GM21381 (cell line): Measurements from ENCODE around the gene WWP2.

Experiments used
- ATAC-seq: cut with Tn5 transposase; IDR thresholded peaks from one replicate; pipeline ENCODE4 v1.9.1; 2021; ENCODE audit warnings: mild to moderate bottlenecking, moderate library complexity; ENCODE audit not compliant: unreplicated experiment

Gene WWP2

DNA sequence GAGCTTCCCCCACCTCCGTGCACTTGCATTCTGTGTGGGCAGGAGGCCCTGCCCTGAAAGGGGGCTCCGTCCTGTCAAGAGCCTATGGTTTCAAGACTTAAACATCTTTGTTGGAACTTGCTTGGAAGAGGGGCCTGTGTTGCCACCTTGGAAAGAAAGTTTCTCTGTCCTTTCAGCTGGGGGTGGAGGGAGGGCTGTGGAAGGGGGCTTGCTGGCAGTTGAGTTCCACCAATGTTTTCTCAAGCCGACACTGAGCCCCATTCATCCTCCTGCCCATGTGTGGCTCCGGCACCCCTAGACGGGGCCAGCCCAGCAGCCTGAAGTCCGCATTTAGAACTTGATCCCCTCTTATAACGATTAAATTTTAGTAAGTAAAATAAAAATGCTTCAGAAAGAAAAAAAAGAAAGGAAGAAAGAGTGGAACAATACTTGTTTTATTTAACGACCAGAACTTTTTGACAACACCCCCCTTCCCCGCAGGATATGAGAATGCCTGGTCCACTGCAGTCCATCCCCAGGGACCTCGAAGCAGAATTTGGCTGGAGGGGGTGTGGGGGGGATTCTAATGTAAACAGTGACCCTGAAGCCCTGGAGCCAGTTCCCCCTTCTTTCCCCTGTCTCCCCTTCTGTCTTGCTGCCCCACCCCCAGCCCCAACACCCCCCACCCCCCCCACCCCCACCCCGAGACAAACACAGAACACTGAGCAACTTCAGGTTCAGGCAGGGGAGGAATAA lies 162.1 kb downstream of the WWP2 start:
- ATAC-seq: no peak

- ATAC-seq: no peak
Observed at GRCh38 chr16:69924777-69925191, 162.7 kb downstream of the WWP2 start.

DNA sequence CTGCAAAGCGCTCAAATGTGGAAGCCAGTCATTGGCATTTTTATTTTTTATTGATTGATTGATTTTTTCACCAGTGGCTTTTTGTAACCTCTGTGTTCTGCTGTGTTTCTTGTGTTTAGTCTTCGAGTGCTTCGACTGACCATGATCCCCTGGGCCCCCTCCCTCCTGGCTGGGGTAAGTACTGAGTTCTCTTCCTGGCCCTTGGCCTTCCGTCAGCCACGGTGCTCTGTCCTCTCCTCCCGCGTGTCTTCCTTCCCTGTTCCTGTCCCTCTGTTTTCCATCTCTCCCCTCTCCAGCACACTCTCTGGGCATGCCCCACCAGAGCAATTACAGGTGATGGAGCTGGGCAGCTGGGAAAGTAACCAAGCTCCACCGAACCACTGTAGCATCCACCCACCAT lies 163.2 kb downstream of the WWP2 start:
- ATAC-seq: no peak

GRCh38 chr16:69926241-69926640 lies 164.1 kb downstream of the WWP2 start:
- ATAC-seq: no peak

DNA sequence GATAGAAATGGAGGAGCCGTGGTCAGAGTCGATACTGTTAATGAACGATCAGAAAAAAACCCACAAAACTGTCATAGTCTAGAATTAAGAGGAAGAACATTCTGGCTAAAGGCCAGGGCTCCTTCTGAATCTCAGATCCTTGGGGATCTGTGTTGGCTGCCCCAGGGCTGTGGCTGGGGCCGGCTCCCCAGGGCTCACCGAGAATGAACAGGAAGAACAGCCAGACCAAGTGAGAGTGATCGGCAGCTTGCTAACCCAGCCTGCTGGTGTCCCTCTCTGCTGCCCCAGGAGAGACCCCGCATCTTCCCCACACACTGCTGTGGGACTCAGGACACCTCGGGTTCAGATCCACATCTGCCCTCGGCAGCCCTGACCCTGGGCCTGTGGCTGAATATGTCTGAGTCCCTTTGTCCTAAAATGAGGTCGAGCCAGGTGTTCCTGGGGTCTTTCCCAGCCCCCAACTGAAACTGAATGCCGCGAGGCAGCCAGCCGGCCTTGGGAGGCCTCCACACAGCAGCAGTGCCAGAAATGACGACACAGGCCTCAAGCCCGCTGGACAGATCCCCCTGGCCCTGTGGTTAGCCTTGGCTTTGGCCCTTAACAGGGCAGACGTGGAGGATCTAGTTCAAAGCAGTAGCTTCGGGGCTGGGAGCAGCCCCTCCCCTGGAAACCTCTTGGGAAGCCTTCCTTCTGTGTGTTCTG lies 165.1 kb downstream of the WWP2 start:
- no peak for ATAC-seq

DNA sequence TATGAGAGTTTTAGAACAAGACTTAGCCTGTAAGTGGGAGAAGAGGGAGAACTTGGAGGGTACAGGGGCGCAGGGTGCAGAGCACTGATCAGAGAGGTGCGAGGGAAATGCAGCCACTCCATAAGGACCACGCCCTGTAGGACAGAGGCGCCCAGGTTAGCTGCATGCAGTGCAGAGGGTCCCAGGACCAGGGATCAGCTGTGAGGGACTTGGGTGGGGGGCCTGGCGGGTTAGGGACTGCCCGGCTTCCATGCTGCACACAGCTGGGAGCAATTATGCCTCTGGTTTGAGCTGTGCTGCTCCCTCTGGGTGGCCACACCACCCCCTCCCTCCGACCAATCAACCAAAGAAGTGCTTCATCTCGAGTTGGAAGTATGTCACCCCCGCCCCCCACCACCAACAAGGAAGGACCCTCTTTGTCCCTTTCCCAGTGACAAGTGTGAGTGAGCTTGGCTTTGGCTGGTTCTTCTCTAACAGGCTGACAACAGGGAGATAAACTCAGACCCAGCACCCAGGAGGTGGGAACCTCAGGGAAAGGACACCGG lies 166.8 kb downstream of the WWP2 start:
- ATAC-seq: no peak

GRCh38 chr16:69929480-69929879 lies 167.3 kb downstream of the WWP2 start:
- ATAC-seq: no peak

- ATAC-seq: no peak
Observed at GRCh38 chr16:69930117-69930776, 168.1 kb downstream of the WWP2 start.

GRCh38 chr16:69931631-69932030 lies 169.5 kb downstream of the WWP2 start:
- no peak for ATAC-seq

DNA sequence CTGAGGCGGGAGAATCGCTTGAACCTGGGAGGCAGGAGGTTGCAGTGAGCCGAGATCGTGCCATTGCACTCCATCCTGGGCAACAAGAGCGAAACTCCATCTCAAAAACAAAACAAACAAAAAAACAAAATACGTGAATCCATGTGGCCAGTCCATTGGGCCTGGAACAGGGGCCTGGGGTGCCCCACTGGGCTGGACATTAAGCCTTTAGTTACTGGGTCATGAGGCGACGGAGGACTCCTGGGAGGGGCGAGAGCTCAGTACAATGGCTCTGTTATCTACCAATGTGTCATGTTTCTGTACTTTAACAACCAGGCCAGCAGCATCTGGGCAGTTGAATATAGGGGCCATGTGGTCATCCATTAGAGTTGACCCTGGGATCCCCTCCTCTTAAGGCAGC lies 170.1 kb downstream of the WWP2 start:
- no peak for ATAC-seq

DNA sequence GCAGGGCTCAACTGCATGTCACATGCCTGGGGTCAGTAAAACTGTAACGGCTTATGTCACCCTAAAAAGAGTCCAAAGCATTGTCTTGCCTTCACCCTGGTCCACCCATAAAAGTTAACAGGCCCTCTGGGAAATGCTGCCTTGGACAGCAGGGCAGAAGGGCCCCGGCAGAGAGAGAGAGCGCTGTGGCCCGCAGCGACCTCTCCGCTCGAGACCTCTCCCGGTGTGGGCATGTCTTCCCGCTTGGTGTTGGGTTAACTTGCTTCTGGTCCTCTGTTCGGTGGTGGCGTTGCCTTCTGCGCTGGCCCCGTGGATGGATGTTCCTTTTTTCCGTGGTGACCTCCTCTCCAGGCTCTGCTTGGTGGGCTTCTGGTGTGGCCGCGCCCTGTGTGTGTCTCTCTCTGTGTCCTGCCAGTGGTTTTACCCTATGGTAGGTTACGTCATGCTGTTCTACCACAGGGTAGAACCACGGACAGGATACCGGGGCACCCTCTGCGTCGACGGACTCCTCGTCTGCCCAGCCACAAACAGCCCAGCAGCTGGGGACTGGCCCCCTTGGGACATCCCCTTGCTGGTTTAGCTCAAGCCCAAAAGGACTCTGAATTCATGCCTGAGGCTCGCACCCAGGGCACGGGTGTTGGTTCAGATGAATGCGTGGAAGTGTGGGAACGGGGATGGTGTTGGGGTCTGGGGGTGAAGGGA lies 170.7 kb downstream of the WWP2 start:
- ATAC-seq: no peak

GRCh38 chr16:69934044-69934443 lies 171.9 kb downstream of the WWP2 start:
- ATAC-seq: no peak

- ATAC-seq: no peak
Observed at GRCh38 chr16:69934751-69935150, 172.6 kb downstream of the WWP2 start.

DNA sequence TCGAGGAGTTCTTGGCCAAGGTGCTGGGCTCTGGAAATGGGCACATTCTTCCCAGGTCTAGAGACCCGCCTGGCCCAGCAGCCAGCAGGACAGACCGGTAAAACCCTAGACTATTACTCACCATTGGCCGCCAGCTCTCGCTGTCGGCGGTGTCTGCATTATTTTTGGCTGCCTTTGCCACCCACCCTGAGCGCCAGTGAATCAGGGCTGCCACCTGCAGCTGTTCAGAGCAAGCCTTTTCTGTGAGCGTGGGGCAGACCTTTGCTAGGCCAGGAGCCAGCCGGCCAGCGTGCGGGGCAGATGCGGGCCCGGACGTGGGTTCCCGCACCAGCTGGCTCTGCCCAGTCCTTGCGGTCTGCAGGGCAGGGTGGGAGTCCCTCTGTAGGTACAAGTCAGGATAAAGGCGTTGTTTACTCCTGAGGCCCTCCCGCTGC lies 173.2 kb downstream of the WWP2 start:
- ATAC-seq: no peak

GRCh38 chr16:69935740-69936139 lies 173.6 kb downstream of the WWP2 start:
- ATAC-seq: no peak

GRCh38 chr16:69936252-69936651 lies 174.1 kb downstream of the WWP2 start:
- no peak for ATAC-seq

DNA sequence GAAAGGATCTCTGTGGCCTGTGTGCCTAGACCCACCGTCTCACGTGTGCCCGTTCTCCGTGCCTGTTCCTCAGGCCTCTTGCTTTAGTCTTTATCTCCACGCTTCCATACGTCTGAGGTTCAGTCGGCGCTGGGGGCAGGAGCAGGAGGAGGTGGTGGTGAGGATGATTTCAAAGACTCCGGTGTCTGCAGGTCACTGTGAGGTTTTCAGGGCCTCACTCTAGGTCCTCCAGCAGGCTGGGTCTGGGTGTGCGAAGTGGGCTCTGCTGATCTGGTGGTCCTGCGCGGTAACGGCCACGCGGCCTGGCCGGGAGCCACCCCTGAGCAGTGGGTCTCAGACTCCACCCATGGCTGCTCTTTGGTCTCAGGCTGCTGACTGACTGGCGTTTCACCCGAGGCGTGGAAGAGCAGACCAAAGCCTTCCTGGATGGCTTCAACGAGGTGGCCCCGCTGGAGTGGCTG lies 174.6 kb downstream of the WWP2 start:
- no peak for ATAC-seq

DNA sequence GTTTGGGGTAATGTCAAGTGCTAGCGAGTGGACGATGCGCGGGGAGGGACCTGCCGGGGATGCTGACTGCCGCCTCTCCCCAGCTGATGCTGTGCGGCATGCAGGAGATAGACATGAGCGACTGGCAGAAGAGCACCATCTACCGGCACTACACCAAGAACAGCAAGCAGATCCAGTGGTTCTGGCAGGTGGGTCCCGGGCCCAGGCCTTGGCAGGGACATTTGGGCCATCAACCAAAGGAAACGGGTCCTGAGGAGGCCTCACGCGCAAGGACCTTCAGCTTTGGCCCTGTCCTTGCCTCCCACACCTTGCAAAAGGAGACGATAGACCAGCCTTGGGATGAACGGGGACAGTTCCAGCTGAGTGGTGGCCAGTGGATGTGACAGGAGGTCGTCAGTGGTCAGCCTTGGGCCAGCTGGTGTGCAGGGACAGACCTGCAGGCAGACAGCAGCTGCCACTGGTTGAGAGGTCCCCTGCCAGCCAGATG lies 175.4 kb downstream of the WWP2 start:
- no peak for ATAC-seq

- no peak for ATAC-seq
Observed at GRCh38 chr16:69938981-69939820, 177.1 kb downstream of the WWP2 start.
